T1000 (cell line): ENCODE results near the gene TMCC1.
"Not testable (repeated sequence)": the region's sequence is repeated elsewhere in the genome, so short reads cannot be mapped to it uniquely, and the experiment has no call there.

ENCODE experiments used
- DNase-seq: peaks from one replicate; lab custom pipeline; 2025; ENCODE audit warnings: mixed read lengths; lab: John Stamatoyannopoulos, UW

Gene TMCC1

GRCh38 chr3:129686941-129687340 lies 206.6 kb downstream of the TMCC1 start:
- no peak for DNase-seq

- no peak for DNase-seq
These were observed 209.2 kb downstream of the TMCC1 start for GRCh38 chr3:129684270-129684669.

DNA sequence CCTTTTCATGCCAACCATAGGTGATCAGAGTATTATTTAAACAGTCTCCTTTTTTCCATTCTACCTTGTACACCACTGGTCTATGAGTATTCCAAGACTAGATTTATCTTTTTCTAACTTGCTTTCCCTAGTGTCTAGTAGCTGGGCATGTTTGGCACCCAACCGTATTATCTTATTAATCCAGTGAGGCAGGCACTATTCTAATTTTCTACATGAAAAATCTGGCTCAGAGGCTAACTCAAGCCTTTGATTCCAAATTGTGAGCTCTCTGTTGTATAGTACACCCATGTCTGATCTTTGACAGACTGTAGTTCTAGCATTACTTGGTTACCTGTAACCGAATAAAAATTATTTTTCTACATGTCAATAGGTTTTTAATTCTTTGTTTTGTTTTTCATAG lies 210.3 kb downstream of the TMCC1 start:
- DNase-seq: no peak

DNA sequence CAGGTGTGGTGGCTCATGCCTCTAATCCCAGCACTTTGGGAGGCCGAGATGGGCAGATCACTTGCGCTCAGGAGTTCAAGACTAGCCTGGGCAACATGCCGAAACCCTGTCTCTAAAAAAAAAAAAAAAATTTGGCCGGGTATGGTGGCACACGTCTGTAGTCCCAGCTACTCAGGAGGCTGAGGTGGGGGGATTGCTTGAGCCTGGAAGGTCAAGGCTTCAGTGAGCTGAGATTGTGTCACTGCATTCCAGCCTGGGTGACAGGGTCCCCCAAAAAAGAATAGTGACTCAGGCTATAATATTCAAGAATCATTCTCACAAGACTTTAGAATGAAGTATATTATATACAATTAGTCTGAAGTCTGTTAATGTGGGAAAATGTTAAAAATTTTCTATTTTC lies 216.5 kb downstream of the TMCC1 start:
- DNase-seq: no peak

DNA sequence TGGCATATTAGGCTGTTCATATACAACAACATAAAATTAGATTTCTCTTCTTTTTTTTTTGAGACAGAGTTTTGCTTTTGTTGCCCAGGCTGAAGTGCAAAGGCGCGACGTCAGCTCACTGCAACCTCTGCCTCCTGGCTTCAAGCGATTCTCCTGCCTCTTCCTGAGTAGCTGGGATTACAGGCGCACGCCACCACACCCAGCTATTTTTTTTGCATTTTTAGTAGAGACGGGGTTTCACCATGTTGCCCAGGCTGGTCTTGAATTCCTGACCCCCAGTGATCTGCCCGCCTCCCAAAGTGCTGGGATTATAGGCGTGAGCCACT lies 218.8 kb downstream of the TMCC1 start:
- DNase-seq: not testable (repeated sequence)

- no peak for DNase-seq
These were observed 219.4 kb downstream of the TMCC1 start for GRCh38 chr3:129673897-129674797.

- no peak for DNase-seq
These were observed 220.5 kb downstream of the TMCC1 start for GRCh38 chr3:129673012-129673411.

DNA sequence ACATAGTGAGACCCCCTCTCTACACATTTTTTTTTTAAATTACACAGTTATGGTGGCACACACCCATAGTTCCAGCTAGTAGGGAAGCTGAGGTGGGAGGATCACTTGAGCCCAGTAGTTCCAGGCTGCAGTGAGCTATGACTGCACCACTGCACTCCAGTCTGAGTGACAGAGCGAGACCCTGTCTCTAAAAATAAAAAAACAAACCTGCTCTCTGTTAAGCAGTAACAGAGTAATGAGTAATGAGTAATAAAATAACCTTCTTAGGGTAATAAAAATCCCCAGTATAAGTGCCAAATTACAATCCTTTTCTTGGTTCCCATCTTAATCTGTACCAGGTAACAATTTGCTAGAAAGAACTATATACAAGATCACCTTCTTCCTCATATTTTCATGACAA lies 221.1 kb downstream of the TMCC1 start:
- DNase-seq: no peak

- DNase-seq: no peak
These were observed 228.3 kb downstream of the TMCC1 start for GRCh38 chr3:129665024-129665768.

DNA sequence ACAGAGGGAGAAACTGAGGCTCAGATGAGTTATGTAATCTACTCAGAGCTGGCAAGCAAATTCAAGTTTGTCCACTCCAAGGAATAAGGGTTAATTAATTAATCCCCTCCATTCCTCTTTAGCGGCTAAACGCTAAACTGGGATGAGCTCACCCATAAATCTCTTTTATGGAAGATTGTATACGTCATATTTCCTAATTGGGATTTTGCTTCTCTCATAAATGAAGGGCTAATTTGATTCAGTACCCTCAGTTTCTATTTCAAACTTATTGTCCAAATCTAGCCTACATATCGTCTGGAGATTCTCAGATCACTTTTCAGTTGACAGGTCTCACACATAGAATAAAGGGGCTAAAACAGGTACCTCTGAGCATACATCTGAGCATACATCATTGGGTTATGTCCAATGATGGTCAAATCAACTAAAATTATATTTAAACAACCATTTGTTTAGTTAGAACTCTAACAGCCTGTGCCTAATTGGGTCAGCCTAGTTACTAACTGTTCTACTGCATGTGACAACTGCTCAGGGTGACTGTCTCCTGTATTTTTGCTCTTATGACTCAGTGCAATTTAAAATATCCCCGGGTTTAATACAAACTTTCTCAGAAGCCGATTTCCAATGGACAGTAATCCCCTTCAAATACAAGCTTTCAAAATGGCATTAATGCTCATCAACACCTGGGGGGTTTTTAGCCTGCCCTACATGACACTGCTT lies 229.4 kb downstream of the TMCC1 start:
- DNase-seq: no peak

DNA sequence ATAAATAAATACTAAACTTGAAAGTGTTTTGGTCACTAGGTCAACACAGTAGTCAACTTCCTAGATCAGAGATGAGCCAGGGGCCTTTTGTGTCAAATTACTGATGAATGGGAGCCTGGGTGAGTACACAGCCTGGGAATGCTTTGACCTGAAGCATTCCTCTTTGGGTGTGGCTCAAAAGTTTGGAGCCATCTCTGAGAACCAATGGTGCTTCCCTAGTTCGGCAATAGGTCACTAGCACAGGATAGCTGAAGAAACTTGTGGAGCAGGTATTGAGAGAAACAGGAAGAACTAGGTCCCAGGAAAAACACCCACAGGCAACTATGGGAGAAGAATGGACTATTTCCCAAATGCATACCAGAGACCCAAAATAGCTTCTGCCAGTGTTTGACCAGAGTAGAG lies 230.5 kb downstream of the TMCC1 start:
- no peak for DNase-seq

- DNase-seq: no peak
These were observed 231.3 kb downstream of the TMCC1 start for GRCh38 chr3:129662191-129662608.

DNA sequence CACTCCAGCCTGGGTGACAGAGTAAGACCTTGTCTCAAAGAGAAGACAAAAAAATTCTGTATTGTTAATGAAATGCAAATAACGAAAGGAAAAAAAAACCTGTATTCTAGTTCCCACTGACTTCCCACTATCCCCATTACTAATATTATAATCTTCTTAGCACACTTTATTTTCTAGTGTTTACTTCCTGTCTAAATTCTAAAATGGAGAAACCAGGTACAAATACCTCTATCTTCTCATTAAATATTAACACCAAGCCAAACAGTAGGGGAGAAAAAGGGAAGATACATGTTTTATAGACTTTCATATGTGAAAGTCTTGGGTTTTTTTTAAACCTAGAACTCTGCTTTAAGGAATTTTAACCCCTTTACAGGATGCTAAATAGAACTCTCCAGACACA lies 231.7 kb downstream of the TMCC1 start:
- DNase-seq: no peak

DNA sequence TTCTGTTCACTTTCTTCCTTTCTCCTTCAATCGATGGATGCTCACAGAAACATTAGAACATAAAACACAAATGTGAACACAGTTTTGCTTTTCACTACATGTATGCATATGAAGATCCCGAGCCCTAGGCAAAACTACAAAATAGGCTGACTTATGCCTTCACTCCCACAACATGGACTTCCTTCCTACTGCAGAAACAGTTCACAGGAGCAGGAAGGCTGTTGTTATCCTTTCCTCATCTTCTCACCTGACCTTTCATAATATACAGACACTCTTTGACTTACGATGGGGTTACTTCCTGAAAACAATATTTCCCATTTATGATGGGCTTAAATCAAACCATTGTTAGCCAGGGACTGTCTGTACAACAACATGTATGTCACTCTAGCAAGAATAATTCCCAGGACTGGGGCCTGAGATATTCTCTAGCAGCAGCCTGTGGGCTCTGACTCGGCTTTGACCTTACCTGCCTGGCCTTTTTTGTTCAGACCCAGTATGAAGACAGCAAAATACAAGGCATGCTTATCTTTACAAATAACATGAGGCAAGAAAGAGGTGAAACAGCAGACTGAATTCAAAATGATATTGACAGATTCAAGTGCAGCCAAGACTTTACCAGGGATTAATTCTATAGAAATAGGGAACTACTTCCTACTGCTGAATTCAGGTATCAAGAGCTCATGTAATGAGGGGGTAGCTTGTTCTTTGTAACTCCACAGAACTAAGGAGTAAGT lies 235.2 kb downstream of the TMCC1 start:
- DNase-seq: no peak

DNA sequence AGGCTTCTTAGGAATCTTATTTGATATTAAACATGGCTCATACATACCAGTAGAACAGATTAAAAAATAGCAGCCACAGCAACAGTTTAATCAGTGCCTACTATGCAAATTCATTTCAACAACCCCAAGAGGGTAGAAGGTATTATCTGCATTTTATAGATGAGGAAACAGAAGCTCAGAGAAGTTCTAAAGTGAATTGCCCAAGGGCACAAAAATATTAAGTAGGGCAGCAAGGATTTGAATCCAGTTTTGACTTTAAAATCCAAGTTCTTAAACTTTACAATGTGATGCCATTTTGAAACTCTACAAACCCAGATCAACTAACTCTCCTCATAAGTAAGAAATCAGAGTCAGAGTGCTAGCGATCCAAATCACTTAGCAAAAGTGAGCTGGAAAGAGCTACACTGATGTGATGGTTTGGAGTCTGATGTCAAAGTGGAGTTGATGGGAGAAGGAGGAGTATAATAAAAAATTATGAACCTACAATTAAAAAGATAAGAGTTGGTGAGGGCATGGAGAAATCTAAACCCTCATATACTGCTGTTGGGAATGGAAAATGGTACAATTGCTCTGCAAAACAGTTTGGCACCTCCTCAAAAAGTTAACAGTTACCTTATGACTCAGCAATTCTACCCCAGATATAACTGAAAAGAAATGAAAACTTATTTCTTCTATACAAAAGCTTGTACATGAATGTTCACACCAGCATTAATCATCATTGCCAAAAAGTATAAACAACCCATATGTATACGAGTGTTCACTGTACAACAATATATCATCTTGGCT lies 236.1 kb downstream of the TMCC1 start:
- DNase-seq: no peak

DNA sequence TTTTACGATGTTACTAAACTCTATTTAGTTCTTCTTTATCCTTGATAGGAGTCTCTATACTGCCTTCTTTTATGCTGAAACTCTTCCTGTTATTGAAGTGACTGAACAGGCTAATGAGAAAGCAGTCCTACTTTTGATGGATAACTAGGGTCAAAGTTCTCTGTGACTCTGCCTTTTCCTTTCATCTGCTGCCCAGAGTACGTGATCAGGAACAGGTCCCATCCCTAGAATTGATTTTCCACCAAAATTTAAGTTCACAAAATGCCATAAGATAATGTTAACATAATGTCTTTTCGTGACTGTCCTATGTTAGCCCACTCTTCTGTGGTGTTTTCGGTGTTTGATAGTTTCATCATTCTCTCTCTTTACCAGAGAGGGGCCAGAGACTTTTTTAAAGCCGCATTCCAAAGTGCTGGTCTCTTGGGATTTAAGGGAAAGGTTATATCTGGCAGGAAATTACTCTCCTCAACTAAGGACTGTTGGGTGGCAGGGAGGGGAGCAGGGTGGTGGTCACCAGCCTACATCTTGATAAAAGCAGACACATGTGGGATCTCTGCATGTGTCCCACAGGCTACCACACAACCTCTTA lies 236.8 kb downstream of the TMCC1 start:
- DNase-seq: no peak

DNA sequence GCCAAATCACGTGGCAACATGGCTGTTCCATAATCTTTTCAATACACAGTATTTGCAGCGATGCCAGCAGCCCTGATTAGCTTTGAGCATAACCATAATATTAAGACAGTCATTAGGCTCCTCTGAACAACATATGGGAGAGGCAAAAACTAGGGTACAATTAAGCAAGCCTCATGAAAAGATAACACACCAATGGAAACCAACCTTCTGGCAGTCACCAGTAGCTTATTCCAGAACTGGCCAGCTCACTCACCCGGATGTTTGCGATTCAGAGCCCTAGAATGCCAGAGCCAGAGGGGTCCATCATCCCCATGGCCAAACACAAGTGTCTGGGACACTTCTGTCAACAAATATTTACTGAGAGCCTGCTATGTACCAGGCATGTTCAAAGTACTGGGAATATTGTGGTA lies 238.2 kb downstream of the TMCC1 start:
- no peak for DNase-seq

DNA sequence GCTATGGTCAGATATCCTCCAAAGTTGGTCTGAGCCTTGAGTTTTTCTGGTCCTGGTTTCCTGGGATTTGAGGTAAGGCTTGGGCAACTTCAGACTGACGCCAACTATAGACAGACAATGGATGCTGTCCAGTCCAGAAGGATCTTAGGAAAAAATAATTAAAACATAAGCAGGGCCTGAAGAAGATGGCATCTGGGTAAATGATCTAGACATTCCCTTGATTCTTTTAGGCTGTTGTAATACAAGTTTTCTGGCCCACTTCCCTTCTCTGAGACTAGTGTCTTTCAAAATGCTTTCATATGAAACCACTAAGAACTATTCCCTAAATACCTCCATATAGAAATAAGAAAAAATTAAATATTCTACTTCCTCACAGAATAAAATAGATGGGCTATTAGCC lies 239.4 kb downstream of the TMCC1 start:
- no peak for DNase-seq

DNA sequence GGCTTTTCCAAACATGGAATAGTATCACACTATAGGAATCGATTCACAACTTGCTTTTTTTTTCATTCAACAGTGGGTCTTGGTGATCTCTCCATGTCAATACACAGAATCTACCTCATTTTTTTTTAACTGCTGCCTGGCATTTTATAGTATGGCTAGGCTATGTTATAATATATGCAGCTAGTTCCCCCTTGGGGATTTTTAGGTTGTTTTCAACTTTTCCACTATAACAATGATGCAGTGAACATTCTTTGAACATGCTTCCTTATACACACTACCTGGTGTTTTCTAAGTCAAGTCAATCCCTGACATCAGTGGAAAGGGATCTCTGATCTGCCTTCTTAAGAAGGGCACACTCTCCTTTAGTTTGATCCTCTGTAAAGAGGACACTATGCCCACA lies 240.5 kb downstream of the TMCC1 start:
- no peak for DNase-seq

DNA sequence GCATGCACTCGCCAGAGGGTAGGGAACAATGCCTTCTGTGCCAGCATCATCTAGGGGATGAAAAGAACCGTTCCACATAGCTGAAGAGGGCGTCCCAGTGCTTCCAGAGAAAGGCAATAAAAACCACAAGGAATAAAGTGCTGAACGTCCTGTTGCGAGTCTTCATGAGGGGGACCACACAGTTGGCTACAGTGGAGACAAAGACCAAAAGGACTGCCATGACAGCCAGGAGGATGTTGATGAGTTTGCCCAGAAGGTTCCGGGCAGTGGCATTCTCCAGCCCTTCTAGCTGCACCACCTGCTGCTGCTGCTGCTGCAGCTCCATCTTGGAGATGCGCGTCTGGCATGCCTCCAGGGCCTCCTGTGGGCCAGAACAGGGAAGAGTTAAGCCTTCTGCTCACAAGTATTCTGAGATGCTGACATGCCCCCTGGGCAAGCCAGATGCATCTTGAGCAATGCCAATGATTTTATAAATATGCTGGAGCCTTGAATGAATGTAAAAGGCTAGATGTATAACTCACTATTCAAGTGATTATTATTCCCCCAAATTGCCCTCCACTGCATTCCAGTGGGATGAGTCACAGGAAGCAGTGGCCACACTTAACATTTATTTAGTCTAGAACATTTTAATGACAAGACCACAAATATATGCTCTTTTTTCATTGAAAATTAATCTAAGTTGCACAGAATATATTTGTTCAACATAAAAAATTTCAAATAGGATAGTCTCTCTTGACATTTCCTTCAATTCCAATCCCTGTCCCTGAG lies 241.9 kb downstream of the TMCC1 start:
- DNase-seq: peak; percentile 85
